Measurements from ENCODE around the gene SHTN1. TPM values are rescaled to one million over a fixed set of nuclear protein-coding genes. Genes with fewer than 3 reads are reported as not detected.

The SHTN1 gene
- total RNA-seq, 4 donors from 2014 or later: 8.1 to 36.7 (median 20.0) TPM

GRCh38 chr10:116849248-116850057 is 155.5 kb downstream of the SHTN1 start, which contains the start of gene ENO4:
Gene ENO4, plus strand, starts transcription at chr10:116849499. Its CDS starts 68 bp downstream, at chr10:116849567.
- TF ChIP-seq CTCF (IDR thresholded peaks at IDR 0.05; ENCODE audit: low read depth): no peak

GRCh38 chr10:116848944-116849247 is 156.1 kb downstream of the SHTN1 start:
- no peak for TF ChIP-seq CTCF (IDR thresholded peaks at IDR 0.05; ENCODE audit: low read depth)

GRCh38 chr10:116848032-116848943 is 156.7 kb downstream of the SHTN1 start:
- TF ChIP-seq CTCF (IDR thresholded peaks at IDR 0.05; ENCODE audit: low read depth): no peak

- TF ChIP-seq CTCF (IDR thresholded peaks at IDR 0.05; ENCODE audit: low read depth): no peak
These were observed 159.2 kb downstream of the SHTN1 start for GRCh38 chr10:116845823-116846222.

- no peak for TF ChIP-seq CTCF (IDR thresholded peaks at IDR 0.05; ENCODE audit: low read depth)
These were observed 164.5 kb downstream of the SHTN1 start for GRCh38 chr10:116840389-116841075.

- TF ChIP-seq CTCF (IDR thresholded peaks at IDR 0.05; ENCODE audit: low read depth): no peak
These were observed 166.8 kb downstream of the SHTN1 start for GRCh38 chr10:116838143-116838725.

All from subcutaneous adipose tissue (tissue), 4 donors.